HepG2 (cell line): ENCODE measurements around the gene CCSER1. TPM values are rescaled to one million over a fixed set of nuclear protein-coding genes. Genes with fewer than 3 reads are reported as not detected.

Experiments
- ATAC-seq: fragments of 200-7000 bp; cut with Tn5 transposase; 3 replicates; pipeline ENCODE4 v1.9.1; 2020; ENCODE audit warnings: mild to moderate bottlenecking, moderate library complexity
- BruUV-seq: library from RNA; stranded (reverse); fragments of 400-500 nt; replicated peaks from 2 replicates; lab custom pipeline; 2021; lab: Mats Ljungman, UMichigan
- CTCF ChIA-PET: fragments of 300-600 bp; formaldehyde crosslinking; extraction: SDS; loops from one replicate; lab custom pipeline; 2021; ENCODE audit warnings: low total read pairs, inconsistent platforms, low intra/inter-chr PET ratio; lab: Yijun Ruan, JAX
- POLR2A ChIA-PET: fragments of 350-600 bp; sonication (Branson Sonifier 250); formaldehyde crosslinking; loops from one replicate; lab custom pipeline; 2020; ENCODE audit warnings: antibody characterized with exemption, inconsistent platforms; lab: Yijun Ruan, JAX
- DNase-seq: peaks from one replicate; pipeline ENCODE4 v3.0.0-alpha.2; 2015; ENCODE audit warnings: low spot score
- FAIRE-seq: peaks from 3 replicates; lab custom pipeline; 2011; peaks lifted over from hg19 to GRCh38; lab: Jason Lieb, UNC
- H2AFZ ChIP-seq: one replicate; pipeline ENCODE4 v1.6.1; 2011; ENCODE audit warnings: low read length, inconsistent platforms
- H3K27ac ChIP-seq: fragments of 300-600 bp; 3 replicates; pipeline ENCODE4 v1.8.0; 2011; ENCODE audit warnings: mixed run types, mild to moderate bottlenecking, mixed read lengths, low read length, inconsistent platforms; ENCODE audit not compliant: insufficient read depth; ENCODE audit errors: extremely low read length
- H3K27me3 ChIP-seq, 2 experiments: fragments of 200-600 bp in 1 of 2; 2 replicates in 1 of 2; 3 replicates in 1 of 2; pipeline versions ENCODE4 v1.6.0 to v1.8.0; 2011; ENCODE audit warnings: low read length in 2 of 2, mild to moderate bottlenecking in 2 of 2, moderate library complexity in 2 of 2, inconsistent platforms in 1 of 2; ENCODE audit not compliant: insufficient read depth in 2 of 2, control insufficient read depth in 1 of 2
- H3K36me3 ChIP-seq, 2 experiments: fragments of 200-600 bp in 1 of 2; replicated peaks in 1 of 2; 2 replicates in 1 of 2; 3 replicates in 1 of 2; pipeline versions ENCODE4 v1.5.1 to v1.8.0; 2011; ENCODE audit warnings: low read length in 2 of 2, inconsistent platforms in 1 of 2; ENCODE audit not compliant: insufficient read depth in 2 of 2, control insufficient read depth in 1 of 2
- H3K4me1 ChIP-seq: 2 replicates; pipeline ENCODE4 v1.5.1; 2012; ENCODE audit warnings: low read length, inconsistent platforms; ENCODE audit not compliant: insufficient read depth
- H3K4me2 ChIP-seq: 2 replicates; pipeline ENCODE4 v1.6.0; 2011; ENCODE audit warnings: low read depth, low read length, inconsistent platforms
- H3K4me3 ChIP-seq, 3 experiments: fragments of 200-600 bp in 1 of 3; sonication (generic), shearing (Covaris generic) in 1 of 3; replicated peaks in 1 of 3; 2 replicates each; pipeline ENCODE4 v1.5.1; 2011 to 2016; ENCODE audit warnings: low read length in 3 of 3, inconsistent platforms in 2 of 3, low read depth in 2 of 3, mild to moderate bottlenecking in 2 of 3, control low read depth in 1 of 3, mixed read lengths in 1 of 3; ENCODE audit not compliant: insufficient read depth in 1 of 3
- H3K79me2 ChIP-seq: one replicate; pipeline ENCODE4 v1.6.1; 2011; ENCODE audit warnings: low read length, inconsistent platforms; ENCODE audit not compliant: insufficient read depth
- H3K9ac ChIP-seq: 2 replicates; pipeline ENCODE4 v1.6.0; 2011; ENCODE audit warnings: mild to moderate bottlenecking, low read depth, low read length, inconsistent platforms; ENCODE audit not compliant: insufficient read depth
- H3K9me3 ChIP-seq: 2 replicates; pipeline ENCODE4 v1.5.1; 2012; ENCODE audit warnings: mild to moderate bottlenecking, low read length
- H4K20me1 ChIP-seq: 2 replicates; pipeline ENCODE4 v1.6.0; 2011; ENCODE audit warnings: inconsistent platforms, mild to moderate bottlenecking, low read length, moderate library complexity; ENCODE audit not compliant: insufficient read depth
- CEBPB ChIP-seq: IDR thresholded peaks from 2 replicates; pipeline ENCODE4 v1.6.1; 2011; ENCODE audit warnings: low read depth, low read length, improper control_type of control experiment, borderline replicate concordance
- FOXA1 ChIP-seq, 2 experiments: fragments of 450-650 bp in 1 of 2; sonication (generic) in 1 of 2; formaldehyde crosslinking in 1 of 2; IDR thresholded peaks; 2 replicates each; pipeline versions ENCODE4 v1.4.0 to v1.6.1; 2016 to 2020; ENCODE audit warnings: missing genetic modification reagents in 1 of 2
- HNF4A ChIP-seq: sonication (generic); formaldehyde crosslinking; IDR thresholded peaks from 2 replicates; pipeline ENCODE4 v1.4.0; 2020; ENCODE audit warnings: missing genetic modification reagents
- HOXA5 ChIP-seq: sonication (generic); formaldehyde crosslinking; IDR thresholded peaks from 2 replicates; pipeline ENCODE4 v1.4.0; 2020; ENCODE audit warnings: missing genetic modification reagents
- KLF9 ChIP-seq: IDR thresholded peaks from 2 replicates; pipeline ENCODE4 v1.6.1; 2016; ENCODE audit warnings: low read depth
- PHF21A ChIP-seq: sonication (generic); formaldehyde crosslinking; IDR thresholded peaks from 2 replicates; pipeline ENCODE4 v1.5.0; 2020; ENCODE audit warnings: mild to moderate bottlenecking, missing genetic modification reagents
- WIZ ChIP-seq: sonication (generic); formaldehyde crosslinking; IDR thresholded peaks from 2 replicates; pipeline ENCODE4 v1.5.1; 2020; ENCODE audit warnings: mild to moderate bottlenecking, missing genetic modification reagents
- ZNF333 ChIP-seq: sonication (generic); formaldehyde crosslinking; IDR thresholded peaks from 2 replicates; pipeline ENCODE4 v1.4.0; 2020; ENCODE audit warnings: mild to moderate bottlenecking, missing genetic modification reagents, borderline replicate concordance
- ZNF790 ChIP-seq: sonication (generic); formaldehyde crosslinking; IDR thresholded peaks from 2 replicates; pipeline ENCODE4 v1.8.0; 2022; ENCODE audit warnings: missing genetic modification reagents, mild to moderate bottlenecking, borderline replicate concordance
- ZZZ3 ChIP-seq: sonication (generic); formaldehyde crosslinking; IDR thresholded peaks from 2 replicates; pipeline ENCODE4 v1.4.0; 2020; ENCODE audit warnings: missing genetic modification reagents, mild to moderate bottlenecking, borderline replicate concordance
- WGBS: methylation state at CpG from one replicate; pipeline ENCODE4 v1.1.6; 2017; ENCODE audit warnings: low lambda C conversion rate; 5-methylcytosine and 5-hydroxymethylcytosine counted together
- in situ Hi-C: cut with HindIII; loops from 2 replicates; pipeline ENCODE4 v1.10.0; 2017; ENCODE audit warnings: low pct_unique_long_range_greater_than_20kb; ENCODE audit not compliant: extremely low pct_ligation_motif_present
- intact Hi-C: fragments of 100-400 bp; cut with micrococcal nuclease; formaldehyde crosslinking; loops from one replicate; pipeline ENCODE4 v1.10.0; 2022; ENCODE audit not compliant: unreplicated experiment
- polyA plus RNA-seq, 8 experiments: library from polyadenylated mRNA; depleted of rRNA in 3 of 8; stranded (reverse) in 7 of 8; unstranded in 1 of 8; fragments of >200 nt; fragmentation: Illumina TruSeq in 4 of 8; extraction: Trizol in 4 of 8; gene quantifications; 2 replicates each; pipeline versions ENCODE4 v1.2.1 to v1.2.3, GENCODE V29; 2011 to 2016; ENCODE audit warnings: low read depth in 4 of 8, missing spikeins in 1 of 8, mixed read lengths in 1 of 8; ENCODE audit not compliant: insufficient read depth in 1 of 8
- total RNA-seq, 5 experiments: library from RNA; depleted of rRNA; stranded (reverse); fragments of >200 nt; fragmentation: Illumina TruSeq; extraction: Trizol; gene quantifications; 2 replicates each; pipeline ENCODE4 v1.2.3, GENCODE V29; 2016; ENCODE audit warnings: low read depth in 1 of 5
- TF ChIP-seq, protein P1 (sequence below): sonication (generic); formaldehyde crosslinking; IDR thresholded peaks from 2 replicates; pipeline ENCODE4 v1.4.0; 2020; ENCODE audit warnings: low read depth, mild to moderate bottlenecking, missing genetic modification reagents
- TF ChIP-seq, protein P2 (sequence below): sonication (generic); formaldehyde crosslinking; conservative IDR thresholded peaks from 2 replicates; pipeline ENCODE4 v1.4.0; 2020; ENCODE audit warnings: missing genetic modification reagents
- TF ChIP-seq, protein P3 (sequence below): sonication (generic); formaldehyde crosslinking; IDR thresholded peaks from 2 replicates; pipeline ENCODE4 v1.8.0; 2022; ENCODE audit warnings: low read depth, missing genetic modification reagents
- TF ChIP-seq, protein P4 (sequence below): IDR thresholded peaks from 2 replicates; pipeline ENCODE4 v1.6.1; 2016; ENCODE audit warnings: missing biosample characterization, missing genetic modification reagents, low read depth

CCSER1 gene
- total and polyA plus RNA-seq, 2 of the 13 experiments (the other 11 are each of a cell fraction or from before 2014, with no cell fraction given), result not detected

DNA sequence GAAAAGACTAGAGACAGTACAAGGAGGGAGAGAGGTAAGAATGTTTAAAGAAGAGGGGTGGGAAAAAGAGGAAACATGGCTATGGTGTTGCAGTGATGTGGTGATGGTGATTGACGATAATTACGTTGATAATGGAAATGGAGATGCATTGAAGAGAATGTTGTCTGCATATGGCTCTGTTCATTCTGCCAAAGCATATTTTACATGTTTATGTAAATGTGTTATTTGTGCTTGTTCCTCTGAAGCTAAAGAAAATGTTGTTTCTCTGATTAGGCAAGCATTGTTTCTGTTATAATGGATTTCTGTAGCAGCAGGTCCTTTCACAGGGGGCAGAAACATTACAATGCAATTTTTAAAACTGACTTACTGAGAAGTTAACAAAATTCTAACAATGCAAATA, 958.8 kb downstream of the CCSER1 start (continued):
- TF ChIP-seq, protein P1, sequence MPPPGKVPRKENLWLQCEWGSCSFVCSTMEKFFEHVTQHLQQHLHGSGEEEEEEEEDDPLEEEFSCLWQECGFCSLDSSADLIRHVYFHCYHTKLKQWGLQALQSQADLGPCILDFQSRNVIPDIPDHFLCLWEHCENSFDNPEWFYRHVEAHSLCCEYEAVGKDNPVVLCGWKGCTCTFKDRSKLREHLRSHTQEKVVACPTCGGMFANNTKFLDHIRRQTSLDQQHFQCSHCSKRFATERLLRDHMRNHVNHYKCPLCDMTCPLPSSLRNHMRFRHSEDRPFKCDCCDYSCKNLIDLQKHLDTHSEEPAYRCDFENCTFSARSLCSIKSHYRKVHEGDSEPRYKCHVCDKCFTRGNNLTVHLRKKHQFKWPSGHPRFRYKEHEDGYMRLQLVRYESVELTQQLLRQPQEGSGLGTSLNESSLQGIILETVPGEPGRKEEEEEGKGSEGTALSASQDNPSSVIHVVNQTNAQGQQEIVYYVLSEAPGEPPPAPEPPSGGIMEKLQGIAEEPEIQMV, result no peak
- TF ChIP-seq, protein P2, sequence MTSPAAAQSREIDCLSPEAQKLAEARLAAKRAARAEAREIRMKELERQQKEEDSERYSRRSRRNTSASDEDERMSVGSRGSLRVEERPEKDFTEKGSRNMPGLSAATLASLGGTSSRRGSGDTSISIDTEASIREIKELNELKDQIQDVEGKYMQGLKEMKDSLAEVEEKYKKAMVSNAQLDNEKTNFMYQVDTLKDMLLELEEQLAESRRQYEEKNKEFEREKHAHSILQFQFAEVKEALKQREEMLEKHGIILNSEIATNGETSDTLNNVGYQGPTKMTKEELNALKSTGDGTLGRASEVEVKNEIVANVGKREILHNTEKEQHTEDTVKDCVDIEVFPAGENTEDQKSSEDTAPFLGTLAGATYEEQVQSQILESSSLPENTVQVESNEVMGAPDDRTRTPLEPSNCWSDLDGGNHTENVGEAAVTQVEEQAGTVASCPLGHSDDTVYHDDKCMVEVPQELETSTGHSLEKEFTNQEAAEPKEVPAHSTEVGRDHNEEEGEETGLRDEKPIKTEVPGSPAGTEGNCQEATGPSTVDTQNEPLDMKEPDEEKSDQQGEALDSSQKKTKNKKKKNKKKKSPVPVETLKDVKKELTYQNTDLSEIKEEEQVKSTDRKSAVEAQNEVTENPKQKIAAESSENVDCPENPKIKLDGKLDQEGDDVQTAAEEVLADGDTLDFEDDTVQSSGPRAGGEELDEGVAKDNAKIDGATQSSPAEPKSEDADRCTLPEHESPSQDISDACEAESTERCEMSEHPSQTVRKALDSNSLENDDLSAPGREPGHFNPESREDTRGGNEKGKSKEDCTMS (CRISPR knock-in tag), result no peak
- no peak for TF ChIP-seq KLF9 (CRISPR knock-in tag)

DNA sequence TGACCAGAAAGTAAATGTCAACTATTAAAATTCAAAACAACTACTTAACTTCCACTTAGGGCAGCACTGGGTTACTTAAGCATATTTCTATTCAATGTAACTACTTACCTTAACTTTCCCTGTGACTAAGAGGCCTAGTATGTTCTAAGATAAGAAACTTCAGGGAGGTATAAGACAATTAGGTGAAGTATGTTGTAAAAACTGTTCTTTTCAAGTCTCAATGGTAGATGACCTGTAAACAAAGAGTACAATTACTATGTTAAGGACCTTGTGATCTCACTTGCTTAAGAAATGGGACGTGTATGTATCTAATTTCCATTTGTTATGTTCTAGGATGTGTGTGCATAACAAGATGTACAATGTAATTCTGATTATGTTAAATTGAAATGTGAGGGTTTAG, 960.5 kb downstream of the CCSER1 start:
- no peaks in the 10 kb centered on the region for H3K4me1 ChIP-seq
- H3K79me2 ChIP-seq, result no peaks in the 10 kb centered on the region
- H3K9ac ChIP-seq, result no peak overlapping the region
- H2AFZ ChIP-seq, result no peak overlapping the region
- no peak overlapping the region for H3K4me3 ChIP-seq
- FAIRE-seq (no peak), DNase-seq (no peak), ATAC-seq (no peak)
- no peak for TF ChIP-seq FOXA1 (IDR thresholded peaks at IDR 0.05)
- TF ChIP-seq FOXA1 (CRISPR knock-in tag; IDR thresholded peaks at IDR 0.05), result no peak
- no peak for TF ChIP-seq ZNF333 (CRISPR knock-in tag)
- TF ChIP-seq ZZZ3 (CRISPR knock-in tag), result no peak
- no peak for TF ChIP-seq PHF21A (CRISPR knock-in tag)
- TF ChIP-seq, protein P3, sequence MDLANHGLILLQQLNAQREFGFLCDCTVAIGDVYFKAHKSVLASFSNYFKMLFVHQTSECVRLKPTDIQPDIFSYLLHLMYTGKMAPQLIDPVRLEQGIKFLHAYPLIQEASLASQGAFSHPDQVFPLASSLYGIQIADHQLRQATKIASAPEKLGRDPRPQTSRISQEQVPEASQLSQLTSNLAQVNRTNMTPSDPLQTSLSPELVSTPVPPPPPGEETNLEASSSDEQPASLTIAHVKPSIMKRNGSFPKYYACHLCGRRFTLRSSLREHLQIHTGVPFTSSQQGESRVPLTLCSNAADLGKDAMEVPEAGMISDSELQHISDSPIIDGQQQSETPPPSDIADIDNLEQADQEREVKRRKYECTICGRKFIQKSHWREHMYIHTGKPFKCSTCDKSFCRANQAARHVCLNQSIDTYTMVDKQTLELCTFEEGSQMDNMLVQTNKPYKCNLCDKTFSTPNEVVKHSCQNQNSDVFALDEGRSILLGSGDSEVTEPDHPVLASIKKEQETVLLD (CRISPR knock-in tag), result no peak
- TF ChIP-seq, protein P4, sequence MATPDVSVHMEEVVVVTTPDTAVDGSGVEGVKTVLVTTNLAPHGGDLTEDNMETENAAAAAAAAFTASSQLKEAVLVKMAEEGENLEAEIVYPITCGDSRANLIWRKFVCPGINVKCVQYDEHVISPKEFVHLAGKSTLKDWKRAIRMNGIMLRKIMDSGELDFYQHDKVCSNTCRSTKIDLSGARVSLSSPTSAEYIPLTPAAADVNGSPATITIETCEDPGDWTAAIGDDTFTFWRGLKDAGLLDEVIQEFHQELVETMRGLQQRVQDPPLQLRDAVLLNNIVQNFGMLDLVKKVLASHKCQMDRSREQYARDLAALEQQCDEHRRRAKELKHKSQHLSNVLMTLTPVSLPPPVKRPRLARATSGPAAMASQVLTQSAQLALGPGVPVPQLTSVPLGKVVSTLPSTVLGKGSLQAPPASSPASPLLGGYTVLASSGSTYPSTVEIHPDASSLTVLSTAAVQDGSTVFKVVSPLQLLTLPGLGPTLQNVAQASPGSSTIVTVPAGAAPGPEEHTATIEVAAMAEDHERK (CRISPR knock-in tag), result no peak
- TF ChIP-seq ZNF790 (CRISPR knock-in tag), result no peak
- no peak for TF ChIP-seq HNF4A (CRISPR knock-in tag)
- TF ChIP-seq WIZ (CRISPR knock-in tag), result no peak
- no peak for TF ChIP-seq HOXA5
- no peak for TF ChIP-seq CEBPB
- H3K36me3 ChIP-seq, result no peaks in the 10 kb centered on the region
- CTCF ChIA-PET, result no interaction called here
- in situ Hi-C loops (no loop called here), intact Hi-C loops (no loop called here)
- BruUV-seq, result no TSS peak
- no peaks in the 10 kb centered on the region for H3K9me3 ChIP-seq
- no peaks in the 10 kb centered on the region; a peak in 1 of 5 replicates for H3K27me3 ChIP-seq
- H3K27ac ChIP-seq, result no peak overlapping the region
- POLR2A ChIA-PET, result no interaction called here
- 0% methylated on average over 1 of the region's 1 CpG for WGBS
- no peaks in the 10 kb centered on the region for H4K20me1 ChIP-seq
- no peak overlapping the region for H3K4me2 ChIP-seq
